ENCODE measurements around the gene LTC4S. TPM values are rescaled to one million over a fixed set of nuclear protein-coding genes. Genes with fewer than 3 reads are reported as not detected.
A peak's percentile ranks its signal among the peaks of the same experiment; 100 is the strongest.

The LTC4S gene
- total RNA-seq, 1 experiment from 2014 or later, result 2.6 TPM

DNA sequence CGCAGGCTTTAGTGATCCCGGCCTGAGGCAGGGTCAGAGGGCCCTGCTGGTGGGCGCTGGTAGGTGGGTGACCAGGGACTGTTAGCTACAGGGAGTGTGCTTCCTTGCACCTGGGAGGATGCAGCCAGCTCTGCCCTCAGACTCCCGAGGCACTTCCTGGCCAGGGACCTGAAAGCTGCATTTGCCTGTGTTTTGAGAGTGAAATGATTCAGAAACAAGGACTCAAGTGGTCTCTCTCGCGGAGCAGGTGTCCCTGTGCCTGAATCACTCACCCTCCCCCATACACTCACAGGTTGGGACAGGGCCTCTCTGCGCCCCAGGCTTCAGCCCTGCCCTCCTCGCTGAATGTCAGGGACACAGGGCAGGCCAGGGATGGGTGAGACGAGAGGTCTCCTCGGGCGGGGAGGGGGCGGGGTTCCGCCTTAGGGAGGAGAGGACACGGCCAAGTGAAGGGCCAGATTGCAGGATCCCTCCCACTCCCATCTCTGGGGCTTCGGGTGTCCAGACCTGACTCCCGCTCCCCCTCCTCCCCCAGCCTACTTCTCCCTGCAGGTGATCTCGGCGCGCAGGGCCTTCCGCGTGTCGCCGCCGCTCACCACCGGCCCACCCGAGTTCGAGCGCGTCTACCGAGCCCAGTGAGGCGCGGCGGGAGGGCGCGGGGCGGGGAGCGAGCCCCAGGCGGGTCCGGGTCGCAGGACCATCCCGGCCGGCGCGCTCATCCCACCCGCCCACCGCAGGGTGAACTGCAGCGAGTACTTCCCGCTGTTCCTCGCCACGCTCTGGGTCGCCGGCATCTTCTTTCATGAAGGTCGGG, 1.5 kb downstream of the LTC4S start (continued):
- TF ChIP-seq TP53 (CRISPR knock-in tag; IDR thresholded peaks at IDR 0.05) (no peak; the same call in 1 of the 2 replicates), CREB1 (CRISPR knock-in tag; IDR thresholded peaks at IDR 0.05) (no peak), ZNF121 (CRISPR knock-in tag; IDR thresholded peaks at IDR 0.05) (peak; percentile 90), FOXK1 (CRISPR knock-in tag; IDR thresholded peaks at IDR 0.05) (no peak), TEAD4 (CRISPR knock-in tag; IDR thresholded peaks at IDR 0.05) (no peak), SMAD4 (CRISPR knock-in tag; IDR thresholded peaks at IDR 0.05) (no peak), ZNF317 (CRISPR knock-in tag; IDR thresholded peaks at IDR 0.05; ENCODE audit: borderline replicate concordance, low read depth) (no peak), NR2C2 (CRISPR knock-in tag; IDR thresholded peaks at IDR 0.05) (no peak), NR1H2 (CRISPR knock-in tag; IDR thresholded peaks at IDR 0.05) (no peak), MYBL2 (CRISPR knock-in tag; IDR thresholded peaks at IDR 0.05) (no peak; the same call in 1 of the 2 replicates), CBFB (CRISPR knock-in tag; IDR thresholded peaks at IDR 0.05; ENCODE audit: low read depth) (no peak), ZNF416 (CRISPR knock-in tag; IDR thresholded peaks at IDR 0.05) (no peak), NR3C1 (CRISPR knock-in tag; conservative IDR thresholded peaks at IDR 0.05; ENCODE audit: low read depth) (no peak)
- TF ChIP-seq, protein P1, sequence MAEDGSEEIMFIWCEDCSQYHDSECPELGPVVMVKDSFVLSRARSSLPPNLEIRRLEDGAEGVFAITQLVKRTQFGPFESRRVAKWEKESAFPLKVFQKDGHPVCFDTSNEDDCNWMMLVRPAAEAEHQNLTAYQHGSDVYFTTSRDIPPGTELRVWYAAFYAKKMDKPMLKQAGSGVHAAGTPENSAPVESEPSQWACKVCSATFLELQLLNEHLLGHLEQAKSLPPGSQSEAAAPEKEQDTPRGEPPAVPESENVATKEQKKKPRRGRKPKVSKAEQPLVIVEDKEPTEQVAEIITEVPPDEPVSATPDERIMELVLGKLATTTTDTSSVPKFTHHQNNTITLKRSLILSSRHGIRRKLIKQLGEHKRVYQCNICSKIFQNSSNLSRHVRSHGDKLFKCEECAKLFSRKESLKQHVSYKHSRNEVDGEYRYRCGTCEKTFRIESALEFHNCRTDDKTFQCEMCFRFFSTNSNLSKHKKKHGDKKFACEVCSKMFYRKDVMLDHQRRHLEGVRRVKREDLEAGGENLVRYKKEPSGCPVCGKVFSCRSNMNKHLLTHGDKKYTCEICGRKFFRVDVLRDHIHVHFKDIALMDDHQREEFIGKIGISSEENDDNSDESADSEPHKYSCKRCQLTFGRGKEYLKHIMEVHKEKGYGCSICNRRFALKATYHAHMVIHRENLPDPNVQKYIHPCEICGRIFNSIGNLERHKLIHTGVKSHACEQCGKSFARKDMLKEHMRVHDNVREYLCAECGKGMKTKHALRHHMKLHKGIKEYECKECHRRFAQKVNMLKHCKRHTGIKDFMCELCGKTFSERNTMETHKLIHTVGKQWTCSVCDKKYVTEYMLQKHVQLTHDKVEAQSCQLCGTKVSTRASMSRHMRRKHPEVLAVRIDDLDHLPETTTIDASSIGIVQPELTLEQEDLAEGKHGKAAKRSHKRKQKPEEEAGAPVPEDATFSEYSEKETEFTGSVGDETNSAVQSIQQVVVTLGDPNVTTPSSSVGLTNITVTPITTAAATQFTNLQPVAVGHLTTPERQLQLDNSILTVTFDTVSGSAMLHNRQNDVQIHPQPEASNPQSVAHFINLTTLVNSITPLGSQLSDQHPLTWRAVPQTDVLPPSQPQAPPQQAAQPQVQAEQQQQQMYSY (CRISPR knock-in tag; IDR thresholded peaks at IDR 0.05), result no peak
- TF ChIP-seq, protein P2, sequence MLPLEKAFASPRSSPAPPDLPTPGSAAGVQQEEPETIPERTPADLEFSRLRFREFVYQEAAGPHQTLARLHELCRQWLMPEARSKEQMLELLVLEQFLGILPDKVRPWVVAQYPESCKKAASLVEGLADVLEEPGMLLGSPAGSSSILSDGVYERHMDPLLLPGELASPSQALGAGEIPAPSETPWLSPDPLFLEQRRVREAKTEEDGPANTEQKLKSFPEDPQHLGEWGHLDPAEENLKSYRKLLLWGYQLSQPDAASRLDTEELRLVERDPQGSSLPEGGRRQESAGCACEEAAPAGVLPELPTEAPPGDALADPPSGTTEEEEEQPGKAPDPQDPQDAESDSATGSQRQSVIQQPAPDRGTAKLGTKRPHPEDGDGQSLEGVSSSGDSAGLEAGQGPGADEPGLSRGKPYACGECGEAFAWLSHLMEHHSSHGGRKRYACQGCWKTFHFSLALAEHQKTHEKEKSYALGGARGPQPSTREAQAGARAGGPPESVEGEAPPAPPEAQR (CRISPR knock-in tag; IDR thresholded peaks at IDR 0.05), result no peak
- TF ChIP-seq, protein P3, sequence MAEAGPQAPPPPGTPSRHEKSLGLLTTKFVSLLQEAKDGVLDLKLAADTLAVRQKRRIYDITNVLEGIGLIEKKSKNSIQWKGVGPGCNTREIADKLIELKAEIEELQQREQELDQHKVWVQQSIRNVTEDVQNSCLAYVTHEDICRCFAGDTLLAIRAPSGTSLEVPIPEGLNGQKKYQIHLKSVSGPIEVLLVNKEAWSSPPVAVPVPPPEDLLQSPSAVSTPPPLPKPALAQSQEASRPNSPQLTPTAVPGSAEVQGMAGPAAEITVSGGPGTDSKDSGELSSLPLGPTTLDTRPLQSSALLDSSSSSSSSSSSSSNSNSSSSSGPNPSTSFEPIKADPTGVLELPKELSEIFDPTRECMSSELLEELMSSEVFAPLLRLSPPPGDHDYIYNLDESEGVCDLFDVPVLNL (CRISPR knock-in tag; IDR thresholded peaks at IDR 0.05; ENCODE audit: borderline replicate concordance, low read depth), result peak; percentile 15; the same call in 1 of the 2 replicates
- TF ChIP-seq, protein P4, sequence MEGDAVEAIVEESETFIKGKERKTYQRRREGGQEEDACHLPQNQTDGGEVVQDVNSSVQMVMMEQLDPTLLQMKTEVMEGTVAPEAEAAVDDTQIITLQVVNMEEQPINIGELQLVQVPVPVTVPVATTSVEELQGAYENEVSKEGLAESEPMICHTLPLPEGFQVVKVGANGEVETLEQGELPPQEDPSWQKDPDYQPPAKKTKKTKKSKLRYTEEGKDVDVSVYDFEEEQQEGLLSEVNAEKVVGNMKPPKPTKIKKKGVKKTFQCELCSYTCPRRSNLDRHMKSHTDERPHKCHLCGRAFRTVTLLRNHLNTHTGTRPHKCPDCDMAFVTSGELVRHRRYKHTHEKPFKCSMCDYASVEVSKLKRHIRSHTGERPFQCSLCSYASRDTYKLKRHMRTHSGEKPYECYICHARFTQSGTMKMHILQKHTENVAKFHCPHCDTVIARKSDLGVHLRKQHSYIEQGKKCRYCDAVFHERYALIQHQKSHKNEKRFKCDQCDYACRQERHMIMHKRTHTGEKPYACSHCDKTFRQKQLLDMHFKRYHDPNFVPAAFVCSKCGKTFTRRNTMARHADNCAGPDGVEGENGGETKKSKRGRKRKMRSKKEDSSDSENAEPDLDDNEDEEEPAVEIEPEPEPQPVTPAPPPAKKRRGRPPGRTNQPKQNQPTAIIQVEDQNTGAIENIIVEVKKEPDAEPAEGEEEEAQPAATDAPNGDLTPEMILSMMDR (IDR thresholded peaks at IDR 0.05), result no peak
- TF ChIP-seq, protein P5, sequence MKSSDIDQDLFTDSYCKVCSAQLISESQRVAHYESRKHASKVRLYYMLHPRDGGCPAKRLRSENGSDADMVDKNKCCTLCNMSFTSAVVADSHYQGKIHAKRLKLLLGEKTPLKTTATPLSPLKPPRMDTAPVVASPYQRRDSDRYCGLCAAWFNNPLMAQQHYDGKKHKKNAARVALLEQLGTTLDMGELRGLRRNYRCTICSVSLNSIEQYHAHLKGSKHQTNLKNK (CRISPR knock-in tag; IDR thresholded peaks at IDR 0.05), result no peak
- TF ChIP-seq, protein P6, sequence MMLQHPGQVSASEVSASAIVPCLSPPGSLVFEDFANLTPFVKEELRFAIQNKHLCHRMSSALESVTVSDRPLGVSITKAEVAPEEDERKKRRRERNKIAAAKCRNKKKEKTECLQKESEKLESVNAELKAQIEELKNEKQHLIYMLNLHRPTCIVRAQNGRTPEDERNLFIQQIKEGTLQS (CRISPR knock-in tag; conservative IDR thresholded peaks at IDR 0.05), result no peak
- TF ChIP-seq, protein P7, sequence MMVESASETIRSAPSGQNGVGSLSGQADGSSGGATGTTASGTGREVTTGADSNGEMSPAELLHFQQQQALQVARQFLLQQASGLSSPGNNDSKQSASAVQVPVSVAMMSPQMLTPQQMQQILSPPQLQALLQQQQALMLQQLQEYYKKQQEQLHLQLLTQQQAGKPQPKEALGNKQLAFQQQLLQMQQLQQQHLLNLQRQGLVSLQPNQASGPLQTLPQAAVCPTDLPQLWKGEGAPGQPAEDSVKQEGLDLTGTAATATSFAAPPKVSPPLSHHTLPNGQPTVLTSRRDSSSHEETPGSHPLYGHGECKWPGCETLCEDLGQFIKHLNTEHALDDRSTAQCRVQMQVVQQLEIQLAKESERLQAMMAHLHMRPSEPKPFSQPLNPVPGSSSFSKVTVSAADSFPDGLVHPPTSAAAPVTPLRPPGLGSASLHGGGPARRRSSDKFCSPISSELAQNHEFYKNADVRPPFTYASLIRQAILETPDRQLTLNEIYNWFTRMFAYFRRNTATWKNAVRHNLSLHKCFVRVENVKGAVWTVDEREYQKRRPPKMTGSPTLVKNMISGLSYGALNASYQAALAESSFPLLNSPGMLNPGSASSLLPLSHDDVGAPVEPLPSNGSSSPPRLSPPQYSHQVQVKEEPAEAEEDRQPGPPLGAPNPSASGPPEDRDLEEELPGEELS (CRISPR knock-in tag; IDR thresholded peaks at IDR 0.05), result peak; percentile 51; the same call in 1 of the 2 replicates
- TF ChIP-seq, protein P8, sequence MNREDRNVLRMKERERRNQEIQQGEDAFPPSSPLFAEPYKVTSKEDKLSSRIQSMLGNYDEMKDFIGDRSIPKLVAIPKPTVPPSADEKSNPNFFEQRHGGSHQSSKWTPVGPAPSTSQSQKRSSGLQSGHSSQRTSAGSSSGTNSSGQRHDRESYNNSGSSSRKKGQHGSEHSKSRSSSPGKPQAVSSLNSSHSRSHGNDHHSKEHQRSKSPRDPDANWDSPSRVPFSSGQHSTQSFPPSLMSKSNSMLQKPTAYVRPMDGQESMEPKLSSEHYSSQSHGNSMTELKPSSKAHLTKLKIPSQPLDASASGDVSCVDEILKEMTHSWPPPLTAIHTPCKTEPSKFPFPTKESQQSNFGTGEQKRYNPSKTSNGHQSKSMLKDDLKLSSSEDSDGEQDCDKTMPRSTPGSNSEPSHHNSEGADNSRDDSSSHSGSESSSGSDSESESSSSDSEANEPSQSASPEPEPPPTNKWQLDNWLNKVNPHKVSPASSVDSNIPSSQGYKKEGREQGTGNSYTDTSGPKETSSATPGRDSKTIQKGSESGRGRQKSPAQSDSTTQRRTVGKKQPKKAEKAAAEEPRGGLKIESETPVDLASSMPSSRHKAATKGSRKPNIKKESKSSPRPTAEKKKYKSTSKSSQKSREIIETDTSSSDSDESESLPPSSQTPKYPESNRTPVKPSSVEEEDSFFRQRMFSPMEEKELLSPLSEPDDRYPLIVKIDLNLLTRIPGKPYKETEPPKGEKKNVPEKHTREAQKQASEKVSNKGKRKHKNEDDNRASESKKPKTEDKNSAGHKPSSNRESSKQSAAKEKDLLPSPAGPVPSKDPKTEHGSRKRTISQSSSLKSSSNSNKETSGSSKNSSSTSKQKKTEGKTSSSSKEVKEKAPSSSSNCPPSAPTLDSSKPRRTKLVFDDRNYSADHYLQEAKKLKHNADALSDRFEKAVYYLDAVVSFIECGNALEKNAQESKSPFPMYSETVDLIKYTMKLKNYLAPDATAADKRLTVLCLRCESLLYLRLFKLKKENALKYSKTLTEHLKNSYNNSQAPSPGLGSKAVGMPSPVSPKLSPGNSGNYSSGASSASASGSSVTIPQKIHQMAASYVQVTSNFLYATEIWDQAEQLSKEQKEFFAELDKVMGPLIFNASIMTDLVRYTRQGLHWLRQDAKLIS (CRISPR knock-in tag; IDR thresholded peaks at IDR 0.05; ENCODE audit: borderline replicate concordance), result no peak
- TF ChIP-seq, protein P9, sequence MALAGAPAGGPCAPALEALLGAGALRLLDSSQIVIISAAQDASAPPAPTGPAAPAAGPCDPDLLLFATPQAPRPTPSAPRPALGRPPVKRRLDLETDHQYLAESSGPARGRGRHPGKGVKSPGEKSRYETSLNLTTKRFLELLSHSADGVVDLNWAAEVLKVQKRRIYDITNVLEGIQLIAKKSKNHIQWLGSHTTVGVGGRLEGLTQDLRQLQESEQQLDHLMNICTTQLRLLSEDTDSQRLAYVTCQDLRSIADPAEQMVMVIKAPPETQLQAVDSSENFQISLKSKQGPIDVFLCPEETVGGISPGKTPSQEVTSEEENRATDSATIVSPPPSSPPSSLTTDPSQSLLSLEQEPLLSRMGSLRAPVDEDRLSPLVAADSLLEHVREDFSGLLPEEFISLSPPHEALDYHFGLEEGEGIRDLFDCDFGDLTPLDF (CRISPR knock-in tag; IDR thresholded peaks at IDR 0.05), result no peak
